Sigmoid colon (tissue), 4 donors: ENCODE measurements around the gene PXK.

Source experiments
- EP300 ChIP-seq, 4 donors: sonication (generic); formaldehyde crosslinking; IDR thresholded peaks; one replicate each; pipeline ENCODE4 v1.6.1; 2017; ENCODE audit warnings: antibody characterized with exemption in 4 of 4
- POLR2A ChIP-seq, 2 donors: fragments of 450-650 bp; IDR thresholded peaks; one replicate each; pipeline ENCODE4 v1.6.1; 2016; ENCODE audit warnings: antibody characterized with exemption in 2 of 2, mild to moderate bottlenecking in 2 of 2, moderate library complexity in 2 of 2
- TF ChIP-seq, protein P1 (sequence below), 4 experiments: fragments of 450-650 bp in 3 of 4; fragments of 200-600 bp in 1 of 4; IDR thresholded peaks; one replicate each; pipeline ENCODE4 v1.5.1; 2016 to 2019; ENCODE audit warnings: antibody characterized with exemption in 4 of 4, mild to moderate bottlenecking in 3 of 4, moderate library complexity in 2 of 4

DNA sequence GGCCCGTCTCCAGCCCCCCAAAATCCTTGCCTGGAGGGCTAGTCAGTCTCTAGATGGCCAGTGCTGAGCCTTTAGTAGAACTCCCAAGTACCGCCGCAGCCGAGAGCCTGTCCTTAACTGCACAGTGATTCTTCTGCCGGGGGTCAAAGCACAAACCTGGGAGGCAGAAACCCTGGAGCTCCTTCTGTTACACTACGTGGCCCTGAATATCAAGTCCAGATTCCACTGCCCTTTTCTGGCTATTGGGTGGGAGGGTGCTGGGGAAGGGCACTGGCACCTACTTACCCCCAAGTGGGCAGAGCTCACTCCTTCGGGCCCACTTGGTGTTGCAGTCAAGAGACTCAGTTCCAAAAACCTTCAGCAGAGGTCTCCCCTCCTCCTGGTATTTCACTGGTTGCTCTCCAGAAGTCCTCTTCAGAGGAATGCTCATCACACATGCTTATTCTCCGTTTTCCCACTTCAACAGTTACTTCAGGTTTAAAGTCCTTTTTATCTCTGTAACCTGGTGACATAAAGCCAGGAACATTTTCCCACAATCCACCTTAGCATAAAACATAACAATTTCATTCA lies 90.1 kb downstream of the PXK start:
- TF ChIP-seq, protein P1, sequence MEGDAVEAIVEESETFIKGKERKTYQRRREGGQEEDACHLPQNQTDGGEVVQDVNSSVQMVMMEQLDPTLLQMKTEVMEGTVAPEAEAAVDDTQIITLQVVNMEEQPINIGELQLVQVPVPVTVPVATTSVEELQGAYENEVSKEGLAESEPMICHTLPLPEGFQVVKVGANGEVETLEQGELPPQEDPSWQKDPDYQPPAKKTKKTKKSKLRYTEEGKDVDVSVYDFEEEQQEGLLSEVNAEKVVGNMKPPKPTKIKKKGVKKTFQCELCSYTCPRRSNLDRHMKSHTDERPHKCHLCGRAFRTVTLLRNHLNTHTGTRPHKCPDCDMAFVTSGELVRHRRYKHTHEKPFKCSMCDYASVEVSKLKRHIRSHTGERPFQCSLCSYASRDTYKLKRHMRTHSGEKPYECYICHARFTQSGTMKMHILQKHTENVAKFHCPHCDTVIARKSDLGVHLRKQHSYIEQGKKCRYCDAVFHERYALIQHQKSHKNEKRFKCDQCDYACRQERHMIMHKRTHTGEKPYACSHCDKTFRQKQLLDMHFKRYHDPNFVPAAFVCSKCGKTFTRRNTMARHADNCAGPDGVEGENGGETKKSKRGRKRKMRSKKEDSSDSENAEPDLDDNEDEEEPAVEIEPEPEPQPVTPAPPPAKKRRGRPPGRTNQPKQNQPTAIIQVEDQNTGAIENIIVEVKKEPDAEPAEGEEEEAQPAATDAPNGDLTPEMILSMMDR (IDR thresholded peaks at IDR 0.05) = no peak
- TF ChIP-seq POLR2A (IDR thresholded peaks at IDR 0.05) (no peak), EP300 (IDR thresholded peaks at IDR 0.05) (no peak)
